Naive thymus-derived CD8-positive, alpha-beta T cell (primary cell): Measurements from ENCODE around the gene RNF141. TPM values are rescaled to one million over a fixed set of nuclear protein-coding genes. Genes with fewer than 3 reads are reported as not detected.

ENCODE experiments used
- polyA plus RNA-seq, 3 donors: library from polyadenylated mRNA; unstranded; fragments of 300-500 nt; fragmentation: Illumina TruSeq; gene quantifications; one replicate each; pipeline ENCODE4 v1.2.3, GENCODE V29; 2021
- total RNA-seq, 8 experiments: library from RNA in 2 of 8; stranded (reverse) in 2 of 8; gene quantifications; one replicate each; pipeline ENCODE4 v1.2.3 and lab custom pipeline; 2021 to 2026

Gene RNF141
- total and polyA plus RNA-seq, 5 experiments from 2014 or later, result 18.8 to 22.9 (median 20.5) TPM

Other genes starting within 250 kb of the RNF141 start
- gene SBF2, start 247.0 kb downstream of the RNF141 start, total RNA-seq, result 10 to 100 TPM; 14.2 to 14.6 TPM
- 1 to 10 TPM; 2.0 to 4.9 (median 4.1) TPM for gene SBF2, start 247.0 kb downstream of the RNF141 start, polyA plus RNA-seq
- under 1 TPM; 0.77 to 0.91 TPM for gene ADM, start 236.1 kb downstream of the RNF141 start, total RNA-seq
- under 1 TPM in 1 of 3 donors, not detected in 2; 0.15 TPM for gene ADM, start 236.1 kb downstream of the RNF141 start, polyA plus RNA-seq
- 10 to 100 TPM; 24.9 to 28.0 TPM for gene AMPD3, start 85.9 kb downstream of the RNF141 start, total RNA-seq
- gene AMPD3, start 85.9 kb downstream of the RNF141 start, polyA plus RNA-seq, result 10 to 100 TPM in 2 of 3 donors, 1 to 10 TPM in 1; 4.3 to 14.2 (median 10.6) TPM
- not detected for gene LYVE1, start 27.5 kb upstream of the RNF141 start, total RNA-seq
- not detected for gene LYVE1, start 27.5 kb upstream of the RNF141 start, polyA plus RNA-seq
- not detected for gene IRAG1, start 152.6 kb upstream of the RNF141 start, total RNA-seq
- gene IRAG1, start 152.6 kb upstream of the RNF141 start, polyA plus RNA-seq, result not detected
- 10 to 100 TPM; 58.2 to 66.4 TPM for gene CTR9, start 210.1 kb upstream of the RNF141 start, total RNA-seq
- 10 to 100 TPM; 53.2 to 66.8 (median 53.7) TPM for gene CTR9, start 210.1 kb upstream of the RNF141 start, polyA plus RNA-seq